Fibroblast of skin of left quadriceps (primary cell): Measurements from ENCODE around the gene EED.

Source experiments
- DNase-seq, 2 experiments: peaks; one replicate each; pipeline ENCODE4 v3.0.0-alpha.2; 2013; ENCODE audit warnings: low read depth in 2 of 2

EED gene

GRCh38 chr11:86244522-86245368, at the start of gene EED:
EED (plus strand) TSS chr11:86244753; CDS start chr11:86245230, 477 bp downstream.
- DNase-seq: peak; percentile 88

GRCh38 chr11:86194998-86195397, 49.6 kb upstream of the EED start:
- DNase-seq: no peak

GRCh38 chr11:86196085-86196696, 48.4 kb upstream of the EED start:
- no peak for DNase-seq

GRCh38 chr11:86196913-86197312, 47.6 kb upstream of the EED start:
- DNase-seq: no peak

- no peak for DNase-seq
Measured at GRCh38 chr11:86197448-86197847, 47.1 kb upstream of the EED start.

- DNase-seq: no peak
Measured at GRCh38 chr11:86198139-86198538, 46.4 kb upstream of the EED start.

GRCh38 chr11:86199354-86199753, 45.2 kb upstream of the EED start:
- no peak for DNase-seq

- DNase-seq: no peak
Measured at GRCh38 chr11:86201371-86201884, 43.1 kb upstream of the EED start.

GRCh38 chr11:86202013-86202336, 42.6 kb upstream of the EED start:
- DNase-seq: no peak

- DNase-seq: no peak
Measured at GRCh38 chr11:86204356-86204755, 40.2 kb upstream of the EED start.

GRCh38 chr11:86205421-86206336, 38.9 kb upstream of the EED start:
- DNase-seq: no peak

GRCh38 chr11:86206337-86206695, 38.2 kb upstream of the EED start:
- no peak for DNase-seq

GRCh38 chr11:86207413-86207812, 37.1 kb upstream of the EED start:
- DNase-seq: no peak

- no peak for DNase-seq
Measured at GRCh38 chr11:86208572-86208971, 36.0 kb upstream of the EED start.

GRCh38 chr11:86209806-86210657, 34.5 kb upstream of the EED start:
- no peak for DNase-seq

GRCh38 chr11:86210898-86211297, 33.7 kb upstream of the EED start:
- no peak for DNase-seq

GRCh38 chr11:86211619-86212018, 32.9 kb upstream of the EED start:
- DNase-seq: no peak

GRCh38 chr11:86212019-86212611, 32.4 kb upstream of the EED start:
- DNase-seq: no peak

GRCh38 chr11:86214710-86215109, 29.8 kb upstream of the EED start:
- no peak for DNase-seq

GRCh38 chr11:86218125-86219084, 26.1 kb upstream of the EED start:
- DNase-seq: peak; percentile 44 to 48
